DND-41 (cell line): ENCODE results near the gene SLC6A7.

ENCODE experiments used
- EZH2 ChIP-seq: IDR thresholded peaks from 3 replicates; pipeline ENCODE4 v1.6.1; 2012; ENCODE audit warnings: borderline replicate concordance, low read depth, mild to moderate bottlenecking, moderate library complexity, low read length, inconsistent platforms; ENCODE audit not compliant: severe bottlenecking
- TF ChIP-seq, protein P1 (sequence below): IDR thresholded peaks from 2 replicates; pipeline ENCODE4 v1.5.1; 2012; ENCODE audit warnings: borderline replicate concordance, low read length, moderate library complexity, mild to moderate bottlenecking; ENCODE audit not compliant: poor library complexity, severe bottlenecking; ENCODE audit errors: extremely low read depth

DNA sequence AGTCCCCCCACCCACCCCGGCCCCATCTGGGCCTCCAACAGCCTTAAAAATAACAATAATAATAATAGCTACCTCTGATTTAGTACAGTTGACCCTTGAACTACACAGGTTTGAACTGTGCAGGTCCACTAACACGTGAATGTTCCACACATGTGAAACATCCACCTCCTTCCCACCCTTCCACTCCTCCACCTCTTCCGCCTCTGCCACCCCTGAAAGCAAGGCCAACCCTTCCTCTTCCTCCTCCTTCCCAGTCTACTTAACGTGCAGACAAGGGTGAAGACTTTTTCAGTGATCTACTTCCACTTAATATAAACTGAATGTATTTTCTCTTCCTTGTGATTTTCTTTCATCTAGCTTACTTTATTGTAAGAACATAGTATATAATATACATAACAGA, 45.0 kb upstream of the SLC6A7 start:
- TF ChIP-seq, protein P1, sequence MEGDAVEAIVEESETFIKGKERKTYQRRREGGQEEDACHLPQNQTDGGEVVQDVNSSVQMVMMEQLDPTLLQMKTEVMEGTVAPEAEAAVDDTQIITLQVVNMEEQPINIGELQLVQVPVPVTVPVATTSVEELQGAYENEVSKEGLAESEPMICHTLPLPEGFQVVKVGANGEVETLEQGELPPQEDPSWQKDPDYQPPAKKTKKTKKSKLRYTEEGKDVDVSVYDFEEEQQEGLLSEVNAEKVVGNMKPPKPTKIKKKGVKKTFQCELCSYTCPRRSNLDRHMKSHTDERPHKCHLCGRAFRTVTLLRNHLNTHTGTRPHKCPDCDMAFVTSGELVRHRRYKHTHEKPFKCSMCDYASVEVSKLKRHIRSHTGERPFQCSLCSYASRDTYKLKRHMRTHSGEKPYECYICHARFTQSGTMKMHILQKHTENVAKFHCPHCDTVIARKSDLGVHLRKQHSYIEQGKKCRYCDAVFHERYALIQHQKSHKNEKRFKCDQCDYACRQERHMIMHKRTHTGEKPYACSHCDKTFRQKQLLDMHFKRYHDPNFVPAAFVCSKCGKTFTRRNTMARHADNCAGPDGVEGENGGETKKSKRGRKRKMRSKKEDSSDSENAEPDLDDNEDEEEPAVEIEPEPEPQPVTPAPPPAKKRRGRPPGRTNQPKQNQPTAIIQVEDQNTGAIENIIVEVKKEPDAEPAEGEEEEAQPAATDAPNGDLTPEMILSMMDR = no peak
- TF ChIP-seq EZH2 = no peak
